Ishikawa (cell line): ENCODE data around the gene MT1HL1.

Experiments used
- CEBPB ChIP-seq: IDR thresholded peaks from 2 replicates; pipeline ENCODE4 v1.6.1; 2012
- CREB1 ChIP-seq: IDR thresholded peaks from 2 replicates; pipeline ENCODE4 v1.6.1; 2012; ENCODE audit warnings: low read depth
- EGR1 ChIP-seq: IDR thresholded peaks from 2 replicates; pipeline ENCODE4 v1.6.1; 2012
- EP300 ChIP-seq: IDR thresholded peaks from 2 replicates; pipeline ENCODE4 v1.6.1; 2012; ENCODE audit warnings: borderline replicate concordance
- FOXM1 ChIP-seq: IDR thresholded peaks from 2 replicates; pipeline ENCODE4 v1.6.1; 2012; ENCODE audit warnings: low read depth, borderline replicate concordance
- MAX ChIP-seq: IDR thresholded peaks from 2 replicates; pipeline ENCODE4 v1.6.1; 2012
- NFIC ChIP-seq: IDR thresholded peaks from 2 replicates; pipeline ENCODE4 v1.6.1; 2012
- RAD21 ChIP-seq: IDR thresholded peaks from 2 replicates; pipeline ENCODE4 v1.6.1; 2012; ENCODE audit warnings: low read depth
- REST ChIP-seq: IDR thresholded peaks from 2 replicates; pipeline ENCODE4 v1.6.1; 2012; ENCODE audit warnings: low read depth, mild to moderate bottlenecking
- TAF1 ChIP-seq: IDR thresholded peaks from 2 replicates; pipeline ENCODE4 v1.6.1; 2012; ENCODE audit warnings: low read depth, mild to moderate bottlenecking
- TCF12 ChIP-seq: IDR thresholded peaks from 2 replicates; pipeline ENCODE4 v1.6.1; 2012; ENCODE audit warnings: low read depth
- TEAD4 ChIP-seq: IDR thresholded peaks from 2 replicates; pipeline ENCODE4 v1.6.1; 2012
- YY1 ChIP-seq: IDR thresholded peaks from 2 replicates; pipeline ENCODE4 v1.6.1; 2012; ENCODE audit warnings: low read depth
- ZBTB7A ChIP-seq: IDR thresholded peaks from 2 replicates; pipeline ENCODE4 v1.6.1; 2012; ENCODE audit warnings: low read depth
- TF ChIP-seq, protein P1 (sequence below): IDR thresholded peaks from 2 replicates; pipeline ENCODE4 v1.6.1; 2012

Gene MT1HL1

GRCh38 chr1:237041795-237042525, 37.7 kb upstream of the MT1HL1 start, which contains the start of gene RYR2:
Gene RYR2 (plus strand): TSS chr1:237042184. CDS start chr1:237042522, 338 bp downstream.
- peak; percentile 39; the same call in 1 of the 2 replicates for TF ChIP-seq RAD21
- TF ChIP-seq CEBPB: peak; percentile 92
- no peak for TF ChIP-seq TAF1

DNA sequence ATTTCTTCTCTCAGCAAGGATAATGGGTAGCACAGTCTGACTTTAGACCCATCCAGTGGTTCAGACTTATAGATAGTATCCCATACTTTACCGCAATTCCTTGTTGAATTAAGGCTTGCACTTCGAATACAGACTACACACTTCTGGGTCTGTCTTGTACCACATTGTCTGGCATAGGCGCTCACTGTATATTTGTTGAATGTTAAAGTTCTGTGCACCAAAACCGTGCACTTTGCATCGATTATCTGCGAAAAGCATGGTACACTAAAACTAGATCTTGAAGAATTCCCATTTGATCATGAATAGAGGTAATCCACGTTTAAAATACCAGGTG, 37.2 kb upstream of the MT1HL1 start:
- TF ChIP-seq FOXM1: no peak

DNA sequence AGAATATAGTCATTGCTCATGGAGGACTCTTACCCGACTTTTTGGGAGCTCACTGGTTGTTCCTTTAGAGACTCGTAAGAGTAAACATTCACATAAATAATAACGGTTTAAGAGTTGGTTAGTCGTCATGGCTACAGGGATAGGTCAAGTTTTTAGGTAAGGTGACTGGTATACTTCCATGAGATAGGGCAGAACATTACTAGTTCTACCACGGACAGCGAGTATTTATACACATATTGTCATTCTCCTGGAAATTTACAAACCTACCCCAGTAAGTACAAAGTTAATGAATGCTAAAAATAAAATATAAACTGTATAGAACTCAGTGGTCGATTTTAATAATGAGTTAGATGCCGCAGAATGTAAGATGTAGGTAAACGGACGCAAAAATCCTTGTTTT, 36.6 kb upstream of the MT1HL1 start:
- TF ChIP-seq REST (peak; percentile 32; the same call in 1 of the 2 replicates), ZBTB7A (no peak), RAD21 (no peak)

DNA sequence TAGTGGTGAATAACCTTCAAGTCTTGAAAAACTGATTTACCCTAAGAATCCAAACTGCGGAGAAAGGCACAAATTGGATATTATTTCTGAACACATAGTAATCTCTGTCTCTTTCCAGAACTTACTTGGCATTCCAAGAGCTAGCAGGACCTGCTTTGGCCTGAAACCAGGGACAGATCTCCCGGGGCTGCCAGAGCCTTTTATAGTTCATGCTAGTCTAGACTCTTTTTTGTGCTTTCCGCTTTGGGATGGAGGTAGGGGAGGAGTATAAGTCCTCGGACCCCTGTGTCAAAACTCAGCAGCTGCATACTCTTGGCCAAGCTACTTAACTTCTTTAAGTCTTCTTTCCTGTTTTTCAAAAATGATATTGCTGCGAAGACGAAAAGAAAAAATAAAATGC, 34.0 kb upstream of the MT1HL1 start:
- TF ChIP-seq YY1: no peak

- TF ChIP-seq YY1 (no peak), MAX (no peak), EP300 (no peak), CREB1 (no peak), EGR1 (no peak)
Observed at GRCh38 chr1:237035759-237036158, 31.5 kb upstream of the MT1HL1 start.

DNA sequence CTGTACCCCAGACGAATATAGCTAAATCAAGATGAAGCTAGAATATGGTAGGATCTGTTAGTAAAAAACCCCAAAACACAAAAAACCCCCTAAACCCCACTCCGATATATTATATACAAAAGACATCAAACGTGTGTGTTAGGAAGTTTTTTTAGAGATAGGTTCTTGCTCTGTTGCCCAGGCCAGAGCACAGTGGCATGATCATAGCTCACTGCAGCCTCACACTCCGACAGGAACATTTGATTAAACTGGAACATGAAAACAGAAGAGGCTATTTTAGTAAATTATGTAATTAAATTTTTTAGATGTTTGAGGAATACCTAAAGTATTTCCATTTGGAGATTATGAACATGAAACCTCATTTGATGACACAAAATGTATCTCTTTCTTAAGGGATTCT, 29.6 kb upstream of the MT1HL1 start:
- TF ChIP-seq TEAD4: no peak
- no peak for TF ChIP-seq CREB1
- TF ChIP-seq EGR1: no peak
- TF ChIP-seq YY1: no peak

DNA sequence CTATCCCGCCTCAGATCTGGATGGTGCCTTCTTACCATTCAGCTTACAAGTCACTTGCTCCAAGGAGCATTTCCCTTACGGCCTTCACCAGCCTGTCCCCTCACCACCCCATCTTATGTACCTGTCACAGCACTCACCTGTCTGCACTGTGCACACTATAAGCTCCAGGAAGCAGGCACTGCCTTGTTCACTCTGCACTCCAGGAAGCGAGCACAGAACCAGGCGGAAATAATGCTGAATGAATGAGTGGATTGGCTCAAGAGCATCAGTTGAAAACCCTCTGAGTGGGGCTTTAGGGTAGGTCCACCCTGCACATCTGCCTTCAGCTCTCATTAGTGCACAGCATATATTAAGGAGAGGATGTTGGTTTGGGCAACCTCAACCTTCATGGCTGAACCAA, 28.8 kb upstream of the MT1HL1 start:
- no peak for TF ChIP-seq CEBPB
- no peak for TF ChIP-seq MAX
- no peak for TF ChIP-seq REST
- TF ChIP-seq, protein P1, sequence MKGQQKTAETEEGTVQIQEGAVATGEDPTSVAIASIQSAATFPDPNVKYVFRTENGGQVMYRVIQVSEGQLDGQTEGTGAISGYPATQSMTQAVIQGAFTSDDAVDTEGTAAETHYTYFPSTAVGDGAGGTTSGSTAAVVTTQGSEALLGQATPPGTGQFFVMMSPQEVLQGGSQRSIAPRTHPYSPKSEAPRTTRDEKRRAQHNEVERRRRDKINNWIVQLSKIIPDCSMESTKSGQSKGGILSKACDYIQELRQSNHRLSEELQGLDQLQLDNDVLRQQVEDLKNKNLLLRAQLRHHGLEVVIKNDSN: no peak
- TF ChIP-seq YY1: no peak
- no peak for TF ChIP-seq TAF1
- TF ChIP-seq NFIC: no peak
- no peak for TF ChIP-seq EP300
- TF ChIP-seq EGR1: no peak
- no peak for TF ChIP-seq CREB1
- no peak for TF ChIP-seq FOXM1
- TF ChIP-seq TEAD4: no peak
- TF ChIP-seq ZBTB7A: no peak
- no peak for TF ChIP-seq RAD21
- TF ChIP-seq TCF12: no peak

DNA sequence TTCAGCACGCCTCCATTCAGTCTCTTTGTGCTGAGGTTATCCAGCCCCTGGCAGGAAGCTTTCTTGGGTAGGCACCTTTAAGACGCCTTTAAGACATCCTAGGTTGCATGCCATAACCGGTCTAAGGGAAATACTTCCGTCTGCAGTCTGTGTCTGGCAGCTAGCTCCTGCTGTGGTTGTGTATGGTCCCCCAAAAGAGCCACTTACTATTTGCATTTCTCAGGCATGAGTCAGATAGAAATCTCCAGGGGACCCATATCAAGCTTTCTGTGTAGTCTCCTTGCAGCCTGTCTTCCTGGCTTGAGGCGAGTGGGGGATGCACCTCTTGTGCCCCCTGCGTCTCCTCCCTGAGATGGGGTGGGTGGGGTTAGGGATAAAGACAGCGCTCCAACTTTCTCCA, 27.8 kb upstream of the MT1HL1 start:
- TF ChIP-seq TEAD4 (no peak), EP300 (no peak), NFIC (no peak), RAD21 (no peak), CEBPB (no peak), TAF1 (no peak), YY1 (no peak), REST (no peak), MAX (no peak), EGR1 (no peak), FOXM1 (no peak), ZBTB7A (no peak), TCF12 (no peak)
- TF ChIP-seq, protein P1: no peak
